Aorta (tissue), 5 donors: ENCODE data around the gene PRKCA. TPM values are rescaled to one million over a fixed set of nuclear protein-coding genes. Genes with fewer than 3 reads are reported as not detected.
"Not testable (repeated sequence)": the region's sequence is repeated elsewhere in the genome, so short reads cannot be mapped to it uniquely, and the experiment has no call there.

Experiments used
- ATAC-seq: fragments of 200-7000 bp; cut with Tn5 transposase; one replicate; pipeline ENCODE4 v1.9.1; 2022; ENCODE audit warnings: moderate library complexity; ENCODE audit not compliant: low FRiP score
- DNase-seq, 2 donors: peaks; one replicate each; pipeline ENCODE4 v3.0.0-alpha.2; 2020
- H3K27ac ChIP-seq, 2 donors: one replicate each; pipeline ENCODE4 v1.5.1; 2013; ENCODE audit warnings: low read length in 2 of 2, mild to moderate bottlenecking in 2 of 2, moderate library complexity in 2 of 2, control low read depth in 1 of 2, inconsistent platforms in 1 of 2, low read depth in 1 of 2
- H3K27me3 ChIP-seq, 2 donors: one replicate each; pipeline ENCODE4 v1.6.1; 2013; ENCODE audit warnings: control low read depth in 1 of 2, low read length in 1 of 2, mild to moderate bottlenecking in 1 of 2, moderate library complexity in 1 of 2; ENCODE audit not compliant: insufficient read depth in 2 of 2, control insufficient read depth in 1 of 2
- H3K36me3 ChIP-seq, 2 donors: one replicate each; pipeline ENCODE4 v1.6.1; 2013; ENCODE audit warnings: control low read depth in 1 of 2, low read length in 1 of 2, mild to moderate bottlenecking in 1 of 2; ENCODE audit not compliant: insufficient read depth in 2 of 2, control insufficient read depth in 1 of 2
- H3K4me1 ChIP-seq, 2 donors: one replicate each; pipeline ENCODE4 v1.6.1; 2013; ENCODE audit warnings: low read length in 2 of 2, control low read depth in 1 of 2, mild to moderate bottlenecking in 1 of 2, moderate library complexity in 1 of 2; ENCODE audit not compliant: insufficient read depth in 2 of 2, control insufficient read depth in 1 of 2
- H3K4me3 ChIP-seq, 2 donors: one replicate each; pipeline ENCODE4 v1.5.1; 2013; ENCODE audit warnings: low read length in 2 of 2, control low read depth in 1 of 2, mild to moderate bottlenecking in 1 of 2
- H3K9me3 ChIP-seq: one replicate; pipeline ENCODE4 v1.6.1; 2013; ENCODE audit warnings: mild to moderate bottlenecking, low read length; ENCODE audit not compliant: control insufficient read depth
- WGBS, 2 donors: extraction: QIAGEN DNeasy Blood & Tissue Kit; methylation state at CpG; one replicate each; pipeline ENCODE4 v1.1.7; 2013; 5-methylcytosine and 5-hydroxymethylcytosine counted together
- intact Hi-C, 2 donors: fragments of 100-400 bp; cut with DNase I; formaldehyde crosslinking; loops; one replicate each; pipeline versions ENCODE4 v1.14.2 to v1.15.0; 2022
- polyA plus RNA-seq, 2 donors: library from polyadenylated mRNA; stranded (reverse); fragments of 200-250 nt; gene quantifications; one replicate each; pipeline ENCODE4 v1.2.3, GENCODE V29; 2013
- total RNA-seq, 2 donors: library from RNA; stranded (reverse); fragmentation: NEBNext Ultra II Directional; extraction: Animal tissue kit (Norgen Biotek cat#: 25700); gene quantifications; one replicate each; pipeline ENCODE4 v1.2.1, GENCODE V29; 2021
- donor health status: healthy with polysubstance abuse.
- donor health status: Bipolar disorder and iron deficiency.
- donor health status: DM: no; HTN: no; CAD: no.
- donor health status: DM: no; HTN: no; CAD: no.
- donor health status: DM: yes; HTN: yes; CAD: no.

PRKCA gene
- total and polyA plus RNA-seq, 4 donors: 2.7 to 15.4 (median 9.1) TPM

- intact Hi-C loops: no loop called here
- H3K9me3 ChIP-seq: no peaks in the 10 kb centered on the region
- 80 to 85% methylated on average over 12 of the region's 12 CpGs for WGBS, 2 donors
Measured at GRCh38 chr17:66349521-66350254, 47.3 kb downstream of the PRKCA start.

GRCh38 chr17:66350576-66350975, 48.2 kb downstream of the PRKCA start:
- H3K27ac ChIP-seq, H3K27me3 ChIP-seq, H3K4me1 ChIP-seq, DNase-seq, H3K4me3 ChIP-seq, intact Hi-C loops, H3K36me3 ChIP-seq, ATAC-seq, H3K9me3 ChIP-seq: not testable (repeated sequence)
- WGBS, 2 donors: 87 to 92% methylated on average over 10 of the region's 10 CpGs

More at GRCh38 chr17:66349521-66350254, 47.3 kb downstream of the PRKCA start:
- peaks cover 0 to 1% of the 10 kb centered on the region in 2 donors for H3K4me1 ChIP-seq
- H3K27ac ChIP-seq: no peak overlapping the region
- no peaks in the 10 kb centered on the region for H3K36me3 ChIP-seq
- no peaks in the 10 kb centered on the region for H3K27me3 ChIP-seq
- DNase-seq (no peak), ATAC-seq (no peak)
- no peak overlapping the region for H3K4me3 ChIP-seq

- no peaks in the 10 kb centered on the region for H3K9me3 ChIP-seq
- no peaks in the 10 kb centered on the region for H3K27me3 ChIP-seq
- 89 to 90% methylated on average over 5 of the region's 5 CpGs for WGBS, 2 donors
- no peaks in the 10 kb centered on the region for H3K36me3 ChIP-seq
- intact Hi-C loops: no loop called here
- H3K27ac ChIP-seq: no peak overlapping the region
- DNase-seq (peak in 1 of 2 donors; percentile 67), ATAC-seq (no peak)
- H3K4me1 ChIP-seq: peaks cover 0 to 1% of the 10 kb centered on the region in 2 donors
- no peak overlapping the region for H3K4me3 ChIP-seq
Measured at GRCh38 chr17:66351033-66351432, 48.6 kb downstream of the PRKCA start.

GRCh38 chr17:66351701-66352100, 49.3 kb downstream of the PRKCA start:
- H3K36me3 ChIP-seq: no peaks in the 10 kb centered on the region
- no peak overlapping the region for H3K27ac ChIP-seq
- ATAC-seq (no peak), DNase-seq (no peak)
- intact Hi-C loops: no loop called here
- no peaks in the 10 kb centered on the region for H3K9me3 ChIP-seq
- WGBS, 2 donors: 94% methylated on average over 6 of the region's 6 CpGs
- no peak overlapping the region for H3K4me3 ChIP-seq
- peaks cover 0 to 1% of the 10 kb centered on the region in 2 donors for H3K4me1 ChIP-seq
- H3K27me3 ChIP-seq: no peaks in the 10 kb centered on the region

GRCh38 chr17:66353937-66354401, 51.6 kb downstream of the PRKCA start:
- WGBS, 2 donors: 75 to 76% methylated on average over 6 of the region's 6 CpGs
- H3K27ac ChIP-seq: no peak overlapping the region

GRCh38 chr17:66354472-66354871, 52.1 kb downstream of the PRKCA start:
- H3K36me3 ChIP-seq: no peaks in the 10 kb centered on the region
- no peaks in the 10 kb centered on the region for H3K9me3 ChIP-seq
- ATAC-seq (no peak), DNase-seq (no peak)
- intact Hi-C loops: no loop called here
- no peaks in the 10 kb centered on the region for H3K27me3 ChIP-seq
- no peak overlapping the region for H3K4me3 ChIP-seq
- no peak overlapping the region for H3K27ac ChIP-seq
- no peaks in the 10 kb centered on the region for H3K4me1 ChIP-seq
- WGBS, 2 donors: 87 to 94% methylated on average over 3 of the region's 3 CpGs

More at GRCh38 chr17:66353937-66354401, 51.6 kb downstream of the PRKCA start:
- Histone ChIP-seq H3K27me3 (no peaks in the 10 kb centered on the region), H3K4me3 (no peak overlapping the region), H3K36me3 (no peaks in the 10 kb centered on the region), H3K4me1 (peaks cover 0 to under 1% of the 10 kb centered on the region in 2 donors), H3K9me3 (no peaks in the 10 kb centered on the region)
- no peak for DNase-seq
- no peak for ATAC-seq
- intact Hi-C loops: no loop called here

GRCh38 chr17:66354981-66355380, 52.6 kb downstream of the PRKCA start:
- intact Hi-C loops: no loop called here
- ATAC-seq: no peak
- Histone ChIP-seq H3K36me3 (no peaks in the 10 kb centered on the region), H3K4me3 (no peak overlapping the region), H3K4me1 (no peaks in the 10 kb centered on the region), H3K9me3 (no peaks in the 10 kb centered on the region), H3K27ac (no peak overlapping the region), H3K27me3 (no peaks in the 10 kb centered on the region)
- 86 to 90% methylated on average over 5 of the region's 5 CpGs for WGBS, 2 donors
- no peak for DNase-seq

GRCh38 chr17:66355510-66355909, 53.1 kb downstream of the PRKCA start:
- intact Hi-C loops: no loop called here
- ATAC-seq: no peak
- Histone ChIP-seq H3K4me3 (no peak overlapping the region), H3K27ac (no peak overlapping the region), H3K9me3 (no peaks in the 10 kb centered on the region), H3K27me3 (no peaks in the 10 kb centered on the region), H3K4me1 (no peaks in the 10 kb centered on the region), H3K36me3 (no peaks in the 10 kb centered on the region)
- 88 to 93% methylated on average over 2 of the region's 2 CpGs for WGBS, 2 donors
- DNase-seq: no peak

- H3K9me3 ChIP-seq: no peaks in the 10 kb centered on the region
- no peaks in the 10 kb centered on the region for H3K27me3 ChIP-seq
- WGBS, 2 donors: 98% methylated on average over 2 of the region's 2 CpGs
- no peaks in the 10 kb centered on the region for H3K4me1 ChIP-seq
- DNase-seq (no peak), ATAC-seq (no peak)
- no peak overlapping the region for H3K4me3 ChIP-seq
- intact Hi-C loops: no loop called here
- no peaks in the 10 kb centered on the region for H3K36me3 ChIP-seq
- no peak overlapping the region for H3K27ac ChIP-seq
Measured at GRCh38 chr17:66357037-66357436, 54.6 kb downstream of the PRKCA start.
